ENCODE data around the gene MORN5.
A peak's percentile ranks its signal among the peaks of the same experiment; 100 is the strongest.

The MORN5 gene

GRCh38 chr9:122225312-122226141 lies 65.8 kb downstream of the MORN5 start:
- no peak for DNase-seq
- Histone ChIP-seq H3K4me1 (ENCODE audit: control insufficient read depth, insufficient read depth, low read depth, low read length) (peaks cover 23% of the 10 kb centered on the region), H3K4ac (ENCODE audit: low read depth in 1 of 2, low read length in 2 of 2) (no peak overlapping the region), H3K4me3 (ENCODE audit: insufficient read depth in 1 of 2, low read depth in 1 of 2, low read length in 2 of 2) (peak overlapping the region in 1 of 2 experiments; percentile 57), H3K27me3 (ENCODE audit: control insufficient read depth in 1 of 2, insufficient read depth in 1 of 2, low read length in 2 of 2) (peaks cover 96 to 97% of the 10 kb centered on the region in 2 experiments), H2AK5ac (ENCODE audit: low read length, severe bottlenecking) (no peak overlapping the region), H2BK120ac (ENCODE audit: low read depth, low read length) (no peak overlapping the region), H3K36me3 (ENCODE audit: control insufficient read depth in 1 of 2, insufficient read depth in 2 of 2, low read depth in 1 of 2, low read length in 2 of 2) (no peaks in the 10 kb centered on the region), H3K23ac (ENCODE audit: low read length in 2 of 2) (no peak overlapping the region), H3K9me3 (ENCODE audit: control insufficient read depth, low read length) (no peaks in the 10 kb centered on the region), H2BK5ac (ENCODE audit: low read depth, low read length, poor library complexity, severe bottlenecking) (no peak overlapping the region), H4K8ac (ENCODE audit: low read length) (no peak overlapping the region), H3K4me2 (ENCODE audit: low read length, poor library complexity, severe bottlenecking) (no peak overlapping the region), H2BK12ac (ENCODE audit: low read length in 2 of 2) (no peak overlapping the region), H4K91ac (ENCODE audit: low read length) (no peak overlapping the region), H2AFZ (ENCODE audit: low read depth, low read length) (no peak overlapping the region), H3K9ac (ENCODE audit: low read length) (no peak overlapping the region), H3K14ac (ENCODE audit: low read length in 2 of 2) (no peak overlapping the region), H3K18ac (ENCODE audit: low read depth in 1 of 2, low read length in 2 of 2) (no peak overlapping the region), H3K79me1 (replicated peaks; ENCODE audit: low read length, poor library complexity, severe bottlenecking) (no peaks in the 10 kb centered on the region), H2BK15ac (ENCODE audit: low read depth, poor library complexity, severe bottlenecking) (no peak overlapping the region), H3K27ac (ENCODE audit: low read length, poor library complexity, severe bottlenecking) (no peak overlapping the region)
- WGBS = 18% methylated on average over 51 of the region's 51 CpGs

GRCh38 chr9:122226142-122226757 lies 66.5 kb downstream of the MORN5 start:
- Histone ChIP-seq H2AFZ (ENCODE audit: low read depth, low read length) (no peak overlapping the region), H2BK120ac (ENCODE audit: low read depth, low read length) (no peak overlapping the region), H3K27ac (ENCODE audit: low read length, poor library complexity, severe bottlenecking) (no peak overlapping the region), H3K4me1 (ENCODE audit: control insufficient read depth, insufficient read depth, low read depth, low read length) (peaks cover 21% of the 10 kb centered on the region), H3K4me2 (ENCODE audit: low read length, poor library complexity, severe bottlenecking) (no peak overlapping the region), H3K36me3 (ENCODE audit: control insufficient read depth in 1 of 2, insufficient read depth in 2 of 2, low read depth in 1 of 2, low read length in 2 of 2) (no peaks in the 10 kb centered on the region), H3K4me3 (ENCODE audit: insufficient read depth in 1 of 2, low read depth in 1 of 2, low read length in 2 of 2) (peak overlapping the region in 1 of 2 experiments; percentile 57), H2BK12ac (ENCODE audit: low read length in 2 of 2) (no peak overlapping the region), H3K14ac (ENCODE audit: low read length in 2 of 2) (no peak overlapping the region), H3K18ac (ENCODE audit: low read depth in 1 of 2, low read length in 2 of 2) (no peak overlapping the region), H2BK5ac (ENCODE audit: low read depth, low read length, poor library complexity, severe bottlenecking) (no peak overlapping the region), H4K8ac (ENCODE audit: low read length) (no peak overlapping the region), H3K4ac (ENCODE audit: low read depth in 1 of 2, low read length in 2 of 2) (no peak overlapping the region), H2AK5ac (ENCODE audit: low read length, severe bottlenecking) (no peak overlapping the region), H3K27me3 (ENCODE audit: control insufficient read depth in 1 of 2, insufficient read depth in 1 of 2, low read length in 2 of 2) (peaks cover 96 to 97% of the 10 kb centered on the region in 2 experiments), H3K9ac (ENCODE audit: low read length) (no peak overlapping the region), H3K9me3 (ENCODE audit: control insufficient read depth, low read length) (no peaks in the 10 kb centered on the region), H3K23ac (ENCODE audit: low read length in 2 of 2) (no peak overlapping the region), H4K91ac (ENCODE audit: low read length) (no peak overlapping the region), H3K79me1 (replicated peaks; ENCODE audit: low read length, poor library complexity, severe bottlenecking) (no peaks in the 10 kb centered on the region), H2BK15ac (ENCODE audit: low read depth, poor library complexity, severe bottlenecking) (no peak overlapping the region)
- no peak for DNase-seq
- WGBS = 3% methylated on average over 49 of the region's 51 CpGs

- H2AFZ ChIP-seq (ENCODE audit: low read depth, low read length) = no peak overlapping the region
- no peak overlapping the region for H3K9ac ChIP-seq (ENCODE audit: low read length)
- H3K4me1 ChIP-seq (ENCODE audit: control insufficient read depth, insufficient read depth, low read depth, low read length) = peaks cover 20% of the 10 kb centered on the region
- H3K9me3 ChIP-seq (ENCODE audit: control insufficient read depth, low read length) = no peaks in the 10 kb centered on the region
- DNase-seq = no peak
- peaks cover 96 to 97% of the 10 kb centered on the region in 2 experiments for H3K27me3 ChIP-seq (ENCODE audit: control insufficient read depth in 1 of 2, insufficient read depth in 1 of 2, low read length in 2 of 2)
- no peak overlapping the region for H2BK5ac ChIP-seq (ENCODE audit: low read depth, low read length, poor library complexity, severe bottlenecking)
- no peak overlapping the region for H3K4me2 ChIP-seq (ENCODE audit: low read length, poor library complexity, severe bottlenecking)
- no peak overlapping the region for H2BK12ac ChIP-seq (ENCODE audit: low read length in 2 of 2)
- WGBS = 4% methylated on average over 49 of the region's 59 CpGs
- H2AK5ac ChIP-seq (ENCODE audit: low read length, severe bottlenecking) = no peak overlapping the region
- no peak overlapping the region for H2BK120ac ChIP-seq (ENCODE audit: low read depth, low read length)
- H3K27ac ChIP-seq (ENCODE audit: low read length, poor library complexity, severe bottlenecking) = no peak overlapping the region
- H3K18ac ChIP-seq (ENCODE audit: low read depth in 1 of 2, low read length in 2 of 2) = no peak overlapping the region
- no peak overlapping the region for H4K8ac ChIP-seq (ENCODE audit: low read length)
- no peaks in the 10 kb centered on the region for H3K36me3 ChIP-seq (ENCODE audit: control insufficient read depth in 1 of 2, insufficient read depth in 2 of 2, low read depth in 1 of 2, low read length in 2 of 2)
- no peak overlapping the region for H3K4ac ChIP-seq (ENCODE audit: low read depth in 1 of 2, low read length in 2 of 2)
- H3K79me1 ChIP-seq (replicated peaks; ENCODE audit: low read length, poor library complexity, severe bottlenecking) = no peaks in the 10 kb centered on the region
- peak overlapping the region; percentile 46 for H4K91ac ChIP-seq (ENCODE audit: low read length)
- H3K14ac ChIP-seq (ENCODE audit: low read length in 2 of 2) = no peak overlapping the region
- no peak overlapping the region for H2BK15ac ChIP-seq (ENCODE audit: low read depth, poor library complexity, severe bottlenecking)
- no peak overlapping the region for H3K4me3 ChIP-seq (ENCODE audit: insufficient read depth in 1 of 2, low read depth in 1 of 2, low read length in 2 of 2)
- H3K23ac ChIP-seq (ENCODE audit: low read length in 2 of 2) = no peak overlapping the region
Measured at GRCh38 chr9:122226758-122227574, 67.3 kb downstream of the MORN5 start.

DNA sequence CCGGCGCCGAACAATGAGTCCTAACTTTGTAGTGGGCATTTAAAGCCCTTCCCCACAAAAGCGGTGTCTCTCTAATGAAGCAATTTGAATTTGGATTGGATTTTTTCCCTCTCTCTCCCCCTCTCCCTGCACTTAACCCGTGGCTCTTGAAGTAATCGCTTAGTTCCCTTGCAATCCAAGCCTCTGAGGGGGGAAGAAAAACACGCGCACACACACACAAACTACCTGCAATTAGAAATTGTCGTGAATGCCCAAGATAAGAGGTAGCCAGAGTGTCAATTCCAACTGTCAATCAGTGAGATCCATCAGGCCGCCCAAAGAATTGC lies 67.8 kb downstream of the MORN5 start:
- Histone ChIP-seq H2AK5ac (ENCODE audit: low read length, severe bottlenecking) (no peak overlapping the region), H2BK5ac (ENCODE audit: low read depth, low read length, poor library complexity, severe bottlenecking) (no peak overlapping the region), H4K91ac (ENCODE audit: low read length) (no peak overlapping the region), H3K23ac (ENCODE audit: low read length in 2 of 2) (no peak overlapping the region), H3K4ac (ENCODE audit: low read depth in 1 of 2, low read length in 2 of 2) (no peak overlapping the region), H3K18ac (ENCODE audit: low read depth in 1 of 2, low read length in 2 of 2) (no peak overlapping the region), H3K9me3 (ENCODE audit: control insufficient read depth, low read length) (no peaks in the 10 kb centered on the region), H3K79me1 (replicated peaks; ENCODE audit: low read length, poor library complexity, severe bottlenecking) (no peaks in the 10 kb centered on the region), H3K27ac (ENCODE audit: low read length, poor library complexity, severe bottlenecking) (no peak overlapping the region), H2BK12ac (ENCODE audit: low read length in 2 of 2) (no peak overlapping the region), H3K4me3 (ENCODE audit: insufficient read depth in 1 of 2, low read depth in 1 of 2, low read length in 2 of 2) (no peak overlapping the region), H2BK120ac (ENCODE audit: low read depth, low read length) (no peak overlapping the region), H3K14ac (ENCODE audit: low read length in 2 of 2) (no peak overlapping the region), H3K4me1 (ENCODE audit: control insufficient read depth, insufficient read depth, low read depth, low read length) (peaks cover 20% of the 10 kb centered on the region), H3K27me3 (ENCODE audit: control insufficient read depth in 1 of 2, insufficient read depth in 1 of 2, low read length in 2 of 2) (peaks cover 93% of the 10 kb centered on the region in 2 experiments), H3K36me3 (ENCODE audit: control insufficient read depth in 1 of 2, insufficient read depth in 2 of 2, low read depth in 1 of 2, low read length in 2 of 2) (no peaks in the 10 kb centered on the region), H3K9ac (ENCODE audit: low read length) (no peak overlapping the region), H4K8ac (ENCODE audit: low read length) (no peak overlapping the region), H2BK15ac (ENCODE audit: low read depth, poor library complexity, severe bottlenecking) (no peak overlapping the region), H2AFZ (ENCODE audit: low read depth, low read length) (no peak overlapping the region), H3K4me2 (ENCODE audit: low read length, poor library complexity, severe bottlenecking) (no peak overlapping the region)
- no peak for DNase-seq
- 0% methylated on average over 5 of the region's 10 CpGs for WGBS

Measured in mesenchymal stem cell (in vitro differentiated cells and primary cell).